HG02798 (cell line): ENCODE data around the gene ZNF92.
A peak's percentile ranks its signal among the peaks of the same experiment; 100 is the strongest.
"Not testable (repeated sequence)": the region's sequence is repeated elsewhere in the genome, so short reads cannot be mapped to it uniquely, and the experiment has no call there.

Experiments
- ATAC-seq: cut with Tn5 transposase; IDR thresholded peaks from one replicate; pipeline ENCODE4 v1.9.1; 2021; ENCODE audit warnings: mild to moderate bottlenecking; ENCODE audit not compliant: unreplicated experiment, poor library complexity

The ZNF92 gene

GRCh38 chr7:65373608-65374351 lies at the start of gene ZNF92:
TSS of gene ZNF92 (plus strand) at chr7:65373855. CDS start at chr7:65373998, 143 bp downstream.
- peak; percentile 100 for ATAC-seq

GRCh38 chr7:65325793-65326432 lies 47.7 kb upstream of the ZNF92 start:
- no peak for ATAC-seq

- ATAC-seq = peak; percentile 44
Observed at GRCh38 chr7:65338346-65338745, 35.3 kb upstream of the ZNF92 start.

GRCh38 chr7:65339257-65339656 lies 34.4 kb upstream of the ZNF92 start:
- no peak for ATAC-seq

- ATAC-seq = no peak
Observed at GRCh38 chr7:65342723-65343629, 30.7 kb upstream of the ZNF92 start.

- ATAC-seq = not testable (repeated sequence)
Observed at GRCh38 chr7:65344541-65344940, 29.1 kb upstream of the ZNF92 start.

- ATAC-seq = no peak
Observed at GRCh38 chr7:65354263-65354662, 19.4 kb upstream of the ZNF92 start.

- no peak for ATAC-seq
Observed at GRCh38 chr7:65369843-65370242, 3.8 kb upstream of the ZNF92 start.

- no peak for ATAC-seq
Observed at GRCh38 chr7:65371468-65371867, 2.2 kb upstream of the ZNF92 start.

- ATAC-seq = no peak
Observed at GRCh38 chr7:65379318-65379717, 5.7 kb downstream of the ZNF92 start.

- ATAC-seq = no peak
Observed at GRCh38 chr7:65381742-65382141, 8.1 kb downstream of the ZNF92 start.

GRCh38 chr7:65382452-65382851 lies 8.8 kb downstream of the ZNF92 start:
- peak; percentile 40 for ATAC-seq

- ATAC-seq = no peak
Observed at GRCh38 chr7:65387891-65388290, 14.2 kb downstream of the ZNF92 start.

GRCh38 chr7:65390588-65390987 lies 16.9 kb downstream of the ZNF92 start:
- peak; percentile 93 for ATAC-seq

- ATAC-seq = no peak
Observed at GRCh38 chr7:65397730-65398142, 24.1 kb downstream of the ZNF92 start.

GRCh38 chr7:65398671-65399070 lies 25.0 kb downstream of the ZNF92 start:
- ATAC-seq = not testable (repeated sequence)

GRCh38 chr7:65399101-65399500 lies 25.4 kb downstream of the ZNF92 start:
- ATAC-seq = not testable (repeated sequence)

GRCh38 chr7:65404020-65404419 lies 30.4 kb downstream of the ZNF92 start:
- ATAC-seq = no peak

- ATAC-seq = not testable (repeated sequence)
Observed at GRCh38 chr7:65406706-65407105, 33.1 kb downstream of the ZNF92 start.

GRCh38 chr7:65409363-65409762 lies 35.7 kb downstream of the ZNF92 start:
- ATAC-seq = no peak

GRCh38 chr7:65411249-65411648 lies 37.6 kb downstream of the ZNF92 start:
- no peak for ATAC-seq
